SKM-1 treated with dmso at 0.1 percent for 144 hours (cell line): ENCODE results near the gene ACSL5.
"Not testable (repeated sequence)": the region's sequence is repeated elsewhere in the genome, so short reads cannot be mapped to it uniquely, and the experiment has no call there.

ENCODE experiments used
- DNase-seq: peaks from one replicate; lab custom pipeline; 2025; ENCODE audit not compliant: unreplicated experiment; lab: John Stamatoyannopoulos, UW

ACSL5 gene

GRCh38 chr10:112349521-112350085 lies 24.3 kb upstream of the ACSL5 start:
- DNase-seq: no peak

DNA sequence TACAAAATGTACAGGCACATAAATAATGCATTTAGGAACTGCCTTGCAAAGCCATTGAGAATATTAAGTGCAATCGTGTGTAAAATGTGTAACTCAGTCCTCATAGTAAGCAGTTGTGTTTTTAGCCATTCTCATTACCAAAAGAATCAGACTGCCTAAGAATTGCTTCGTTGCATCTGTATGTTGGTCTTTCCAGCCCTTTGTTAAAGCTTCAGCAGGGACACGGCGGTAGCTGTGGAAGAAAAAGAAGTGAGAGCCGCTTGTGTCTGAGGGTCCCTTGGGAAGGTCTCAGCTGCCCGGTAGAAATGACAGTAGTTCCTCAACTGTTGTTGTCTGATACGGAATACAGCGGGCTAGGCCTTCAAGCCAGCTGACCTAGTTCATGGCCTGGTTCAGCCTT lies 22.8 kb upstream of the ACSL5 start:
- no peak for DNase-seq

DNA sequence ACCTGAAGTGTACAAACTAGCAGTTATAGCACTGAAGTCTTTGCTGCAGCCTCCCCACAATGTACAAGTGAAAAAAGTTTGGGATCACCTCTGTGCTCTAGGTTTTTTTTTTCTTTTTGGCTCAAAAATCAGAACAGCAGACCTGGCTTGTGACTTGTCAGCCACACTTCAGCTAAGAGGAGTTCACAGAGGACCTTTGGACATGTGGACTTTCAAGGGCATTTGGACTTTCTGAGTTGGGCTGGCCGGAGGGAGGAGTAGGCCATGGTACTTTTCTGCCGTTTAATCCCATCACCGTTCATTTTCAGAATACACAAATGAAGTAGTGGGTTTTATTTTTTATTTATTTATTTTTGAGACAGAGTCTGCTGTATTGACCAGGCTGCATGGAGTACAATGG lies 21.9 kb upstream of the ACSL5 start:
- DNase-seq: no peak

DNA sequence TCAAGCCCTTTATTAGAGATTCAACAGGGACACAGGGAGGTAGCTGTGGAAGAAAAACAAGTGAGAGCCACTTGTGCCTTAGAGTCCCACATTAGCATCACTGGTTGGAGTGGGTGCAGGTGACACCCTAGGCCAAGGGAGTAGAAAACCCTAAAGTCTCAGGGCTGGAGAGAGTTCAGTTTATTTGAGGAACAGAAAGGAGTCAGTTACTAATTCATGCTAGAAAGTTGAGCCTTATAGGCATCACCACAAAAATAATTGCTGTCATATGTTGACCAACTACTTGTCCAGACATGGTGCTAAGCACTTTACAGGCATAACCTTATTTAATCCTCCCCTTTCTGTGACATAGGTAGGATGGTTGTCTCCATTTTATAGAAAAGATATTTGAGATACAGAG lies 20.9 kb upstream of the ACSL5 start:
- no peak for DNase-seq

GRCh38 chr10:112356686-112357085 lies 17.2 kb upstream of the ACSL5 start:
- DNase-seq: no peak

DNA sequence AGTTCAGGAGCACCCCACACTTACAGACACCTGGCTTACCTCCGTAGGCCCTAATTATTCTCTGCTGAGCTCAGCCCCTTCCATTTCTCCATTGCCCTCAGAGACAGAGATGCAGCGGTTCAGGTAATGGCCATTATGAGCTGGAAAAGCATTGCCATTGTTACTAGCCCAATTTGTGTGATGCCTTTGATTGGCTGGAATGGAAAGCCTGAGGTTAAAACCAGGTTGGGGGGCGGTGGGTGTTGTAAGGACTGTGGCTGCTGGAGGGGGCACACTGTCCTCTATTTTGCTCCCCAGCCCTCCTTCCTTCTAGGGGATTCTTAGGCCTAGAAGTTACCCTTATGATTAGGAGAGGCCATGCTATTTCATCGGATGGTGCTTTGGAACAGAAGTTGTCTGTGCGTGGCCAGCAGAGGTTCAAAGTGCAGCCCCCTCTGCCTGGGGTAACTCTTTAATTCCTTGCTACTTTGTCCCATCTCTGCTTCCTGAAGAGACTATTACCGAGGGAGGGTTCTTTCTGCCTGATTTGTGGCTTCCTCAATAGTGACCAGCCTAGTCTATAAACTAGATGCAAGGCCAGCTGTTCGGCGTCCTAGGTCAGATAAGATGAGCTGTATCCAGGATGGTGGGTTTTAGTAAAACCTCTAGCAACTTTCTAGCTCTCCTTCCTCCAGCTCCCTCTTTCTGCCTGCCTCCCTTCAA lies 14.2 kb upstream of the ACSL5 start:
- DNase-seq: no peak

DNA sequence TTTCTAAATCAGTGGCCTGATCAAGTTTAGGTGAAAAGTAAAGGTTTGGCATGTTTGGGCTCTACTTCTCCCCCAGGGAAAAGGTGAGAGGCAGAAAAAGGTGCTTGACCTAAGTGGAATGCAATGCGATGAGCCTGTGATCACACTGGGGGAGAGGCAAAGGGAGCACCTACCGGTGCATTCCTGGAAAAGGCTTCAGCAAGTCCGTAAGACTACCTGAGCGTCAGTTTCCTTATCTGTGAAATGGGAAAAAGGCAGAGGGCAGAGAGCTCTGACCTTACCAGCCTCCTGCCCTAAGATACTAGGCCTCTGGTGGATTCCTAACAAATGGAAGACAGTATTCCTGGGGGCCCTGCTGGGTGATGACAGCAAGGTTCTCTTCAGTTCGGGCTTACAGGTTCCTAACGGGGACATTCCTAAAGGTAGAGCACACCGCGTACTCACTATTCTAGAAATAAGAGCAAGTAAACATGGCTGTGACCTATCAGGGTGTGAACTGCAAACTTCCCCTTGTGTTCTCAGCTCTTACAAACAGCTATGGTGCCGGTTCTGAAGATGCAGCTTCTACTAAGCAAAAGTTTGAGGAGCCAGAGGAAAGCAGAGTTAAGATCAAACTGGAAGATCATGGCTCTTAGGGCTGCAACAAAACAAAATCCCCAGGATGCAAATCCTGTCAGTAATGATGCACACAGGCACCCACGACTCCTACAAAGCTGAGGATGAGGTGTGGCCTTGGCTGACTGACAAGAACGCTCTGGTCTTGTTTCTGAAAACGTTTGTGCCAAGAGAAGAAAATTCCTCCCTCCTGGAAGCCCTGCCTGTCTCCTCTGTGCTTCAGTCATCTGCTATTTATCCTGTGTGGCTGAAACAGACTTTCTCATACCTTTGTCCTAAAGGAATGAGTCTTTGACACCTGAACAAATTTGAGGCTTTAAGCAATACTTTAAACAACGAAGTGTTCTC lies 13.3 kb upstream of the ACSL5 start:
- DNase-seq: no peak

DNA sequence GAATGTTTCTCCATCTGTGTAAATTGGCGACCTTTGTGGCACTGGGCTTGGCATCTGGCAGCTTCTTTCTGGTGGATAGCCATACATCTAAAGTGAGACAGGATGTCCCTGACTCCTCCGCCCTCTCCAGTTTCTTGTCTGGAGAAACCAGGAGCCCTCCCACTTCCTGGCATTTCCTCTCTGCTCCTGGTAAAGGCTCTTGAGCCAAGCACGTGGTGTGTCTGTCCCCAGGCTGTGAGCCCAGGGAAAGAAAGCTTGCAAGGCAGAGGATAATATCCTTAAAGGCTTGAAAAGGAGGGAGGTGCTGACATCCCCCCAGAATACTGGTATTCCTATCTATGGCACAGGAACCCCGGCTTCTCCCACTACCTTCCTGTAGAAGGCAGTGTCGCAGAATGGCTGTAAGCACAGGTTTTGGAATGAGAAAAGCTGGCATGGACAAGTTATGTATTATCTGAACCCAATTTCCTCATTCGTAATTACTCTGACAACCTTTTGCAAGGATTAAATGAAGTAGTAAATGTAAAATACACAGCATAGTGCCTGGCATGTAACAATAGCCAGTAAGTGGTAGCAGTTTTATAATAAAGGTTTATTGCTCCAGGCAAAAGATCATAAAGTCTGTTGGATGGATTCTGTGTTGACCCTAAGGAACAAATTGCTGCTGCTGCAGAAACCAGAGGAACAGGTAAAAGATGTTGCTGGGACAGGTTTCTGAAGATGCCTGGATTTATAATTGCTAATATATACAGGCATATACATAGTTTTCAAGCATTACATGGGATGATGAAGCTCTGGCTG lies 11.8 kb upstream of the ACSL5 start:
- DNase-seq: no peak

GRCh38 chr10:112362833-112363232 lies 11.1 kb upstream of the ACSL5 start:
- no peak for DNase-seq

- no peak for DNase-seq
Measured at GRCh38 chr10:112363696-112364688, 9.9 kb upstream of the ACSL5 start.

- DNase-seq: no peak
Measured at GRCh38 chr10:112365014-112365432, 8.9 kb upstream of the ACSL5 start.

- DNase-seq: no peak
Measured at GRCh38 chr10:112365451-112365850, 8.5 kb upstream of the ACSL5 start.

DNA sequence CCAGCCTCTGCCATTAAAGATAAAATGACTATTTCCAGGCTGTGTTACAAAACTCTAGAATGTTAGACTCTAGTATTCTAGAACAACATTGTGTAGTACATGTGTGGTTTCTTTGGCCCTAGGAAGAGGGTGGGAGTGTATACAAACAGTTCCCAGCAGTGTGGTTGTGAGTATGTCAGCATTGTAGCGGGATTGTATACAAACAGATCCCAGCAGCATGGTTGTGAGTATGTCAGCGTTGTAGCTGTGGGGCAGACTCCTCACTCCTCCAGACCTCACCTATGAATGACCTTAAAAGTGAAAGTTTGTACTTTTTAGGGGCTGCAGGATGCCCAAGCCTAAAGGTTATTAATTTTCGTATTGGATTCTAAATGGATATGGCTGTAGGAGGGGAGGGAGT lies 6.9 kb upstream of the ACSL5 start:
- no peak for DNase-seq

DNA sequence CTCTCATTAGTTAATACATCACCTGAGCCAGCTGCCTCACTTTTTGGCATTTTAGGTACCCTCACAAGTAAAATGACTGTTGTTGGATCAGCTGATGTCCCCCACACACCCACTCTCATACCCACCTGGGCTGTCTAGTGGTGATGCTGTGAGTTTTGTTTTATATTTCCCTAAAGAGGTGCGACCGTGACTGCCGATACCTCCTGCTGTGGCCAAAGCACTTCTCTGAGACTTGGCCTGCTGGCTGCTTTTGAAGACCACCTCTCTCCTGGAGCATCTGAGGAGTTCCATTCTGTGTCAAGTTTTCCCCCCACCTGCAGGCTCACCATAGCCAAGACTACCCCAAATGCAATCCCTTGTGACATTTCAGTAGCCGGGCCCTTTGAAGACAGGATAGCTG lies 6.4 kb upstream of the ACSL5 start:
- DNase-seq: no peak

DNA sequence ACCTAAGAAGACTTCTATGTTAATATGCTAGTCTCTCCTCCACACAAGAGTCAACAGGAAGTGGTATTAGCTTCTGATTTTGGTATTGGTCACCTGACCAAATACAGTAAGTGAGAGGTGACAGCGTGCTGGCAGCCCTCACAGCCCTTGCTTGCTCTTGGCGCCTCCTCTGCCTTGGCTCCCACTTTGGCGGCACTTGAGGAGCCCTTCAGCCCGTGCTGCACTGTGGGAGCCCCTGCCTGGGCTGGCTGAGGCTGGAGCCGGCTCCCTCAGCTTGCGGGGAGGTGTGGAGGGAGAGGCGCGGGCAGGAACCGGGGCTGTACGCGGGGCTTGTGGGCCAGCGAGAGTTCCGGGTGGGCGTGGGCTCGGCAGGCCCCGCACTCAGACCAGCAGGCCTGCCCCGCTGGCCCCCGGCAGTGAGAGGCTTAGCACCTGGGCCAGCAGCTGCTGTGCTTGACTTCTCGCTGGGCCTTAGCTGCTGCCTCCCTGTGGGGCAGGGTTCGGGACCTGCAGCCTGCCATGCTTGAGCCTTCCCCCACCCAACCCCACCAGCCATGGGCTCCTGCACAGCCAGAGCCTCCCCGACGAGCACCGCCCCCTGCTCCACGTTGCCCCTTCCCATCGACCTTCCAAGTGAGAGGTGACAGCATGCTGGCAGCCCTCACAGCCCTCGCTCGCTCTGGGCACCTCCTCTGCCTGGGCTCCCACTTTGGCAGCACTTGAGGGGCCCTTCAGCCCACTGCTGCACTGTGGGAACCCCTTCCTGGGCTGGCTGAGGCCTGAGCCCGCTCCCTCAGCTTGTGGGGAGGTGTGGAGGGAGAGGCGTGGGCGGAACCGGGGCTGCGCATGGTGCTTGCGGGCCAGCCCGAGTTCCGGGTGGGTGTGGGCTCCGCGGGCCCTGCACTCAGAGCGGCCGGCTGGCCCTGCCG lies 4.2 kb upstream of the ACSL5 start:
- DNase-seq: no peak

DNA sequence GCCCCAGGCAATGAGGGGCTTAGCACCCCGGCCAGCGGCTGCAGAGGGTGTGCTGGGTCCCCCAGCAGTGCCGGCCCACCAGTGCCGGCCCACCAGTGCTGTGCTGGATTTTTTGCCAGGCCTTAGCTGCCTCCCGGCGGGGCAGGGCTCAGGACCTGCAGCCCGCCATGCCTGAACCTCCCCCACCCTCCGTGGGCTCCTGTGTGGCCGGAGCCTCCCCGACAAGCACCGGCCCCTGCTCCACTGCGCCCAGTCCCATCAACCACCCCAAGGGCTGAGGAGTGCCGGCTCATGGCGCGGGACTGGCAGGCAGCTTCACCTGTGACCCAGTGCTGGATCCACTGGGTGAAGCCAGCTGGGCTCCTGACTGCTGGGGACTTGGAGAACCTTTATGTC lies 3.5 kb upstream of the ACSL5 start:
- DNase-seq: no peak

DNA sequence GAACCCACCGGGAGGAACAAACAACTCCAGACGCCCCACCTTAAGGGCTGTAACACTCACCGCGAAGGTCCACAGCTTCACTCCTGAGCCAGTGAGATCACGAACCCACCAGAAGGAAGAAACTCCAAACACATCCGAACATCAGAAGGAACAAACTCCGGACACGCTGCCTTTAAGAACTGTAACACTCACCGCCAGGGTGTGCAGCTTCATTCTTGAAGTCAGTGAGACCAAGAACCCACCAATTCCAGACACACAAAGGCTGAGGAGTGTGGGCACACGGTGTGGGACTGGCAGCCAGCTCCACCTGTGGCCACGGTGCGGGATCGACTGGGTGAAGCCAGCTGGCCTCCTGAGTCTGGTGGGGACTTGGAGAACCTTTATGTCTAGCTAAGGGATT lies 2.6 kb upstream of the ACSL5 start:
- not testable (repeated sequence) for DNase-seq

GRCh38 chr10:112372182-112372810 lies 1.6 kb upstream of the ACSL5 start:
- DNase-seq: not testable (repeated sequence)
